NOMO-1 (cell line): ENCODE results near the gene APBA1.

Experiments
- DNase-seq, 2 experiments: peaks; one replicate each; lab custom pipeline; 2025; ENCODE audit not compliant: unreplicated experiment in 2 of 2; lab: John Stamatoyannopoulos, UW

Gene APBA1

DNA sequence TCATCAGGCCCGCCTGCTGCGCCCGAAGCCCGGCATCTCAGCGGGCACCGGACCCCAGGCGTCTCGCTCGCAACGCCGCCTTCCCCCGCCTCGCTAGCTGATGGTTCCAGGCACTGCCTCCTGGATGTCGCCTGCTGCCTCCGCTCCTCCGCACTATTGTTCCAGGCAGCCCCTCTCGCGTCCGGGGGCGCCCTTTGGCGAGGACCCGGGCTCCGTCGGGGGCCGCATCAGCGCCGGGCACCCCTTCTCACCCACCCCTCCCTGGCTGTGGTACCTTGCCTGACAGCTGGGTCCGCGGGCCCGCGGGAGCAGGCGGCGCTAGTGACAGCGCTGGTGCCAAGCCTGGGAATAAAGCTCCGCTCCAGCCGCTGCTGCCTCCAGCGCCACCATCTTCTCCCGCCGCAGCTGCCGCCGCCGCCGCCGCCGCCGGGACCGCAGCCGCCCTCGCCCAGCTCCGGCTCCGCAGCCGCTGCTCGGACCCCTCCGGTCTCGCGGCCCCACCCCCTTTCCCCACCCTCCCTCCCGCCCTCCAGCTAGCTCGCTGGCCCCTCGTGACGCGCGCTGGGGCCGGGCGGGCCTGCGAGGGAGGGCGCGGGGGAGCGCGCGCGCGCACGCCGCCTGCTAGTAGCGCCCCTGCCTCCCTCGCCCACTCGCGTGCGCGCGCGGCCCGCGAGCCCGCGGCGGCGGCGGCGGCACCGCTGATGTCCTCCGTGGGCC, at the start of gene APBA1:
Gene APBA1, minus strand, starts transcription at position 493 of the 717 bp plus-strand sequence.
- DNase-seq: peak in 1 of 2 experiments; percentile 0

- no peak for DNase-seq
These were observed 47.8 kb upstream of the APBA1 start for GRCh38 chr9:69719983-69720382.

- no peak for DNase-seq
These were observed 47.2 kb upstream of the APBA1 start for GRCh38 chr9:69719367-69719766.

- DNase-seq: no peak
These were observed 46.0 kb upstream of the APBA1 start for GRCh38 chr9:69718218-69718617.

GRCh38 chr9:69715825-69716224, 43.7 kb upstream of the APBA1 start:
- DNase-seq: no peak

DNA sequence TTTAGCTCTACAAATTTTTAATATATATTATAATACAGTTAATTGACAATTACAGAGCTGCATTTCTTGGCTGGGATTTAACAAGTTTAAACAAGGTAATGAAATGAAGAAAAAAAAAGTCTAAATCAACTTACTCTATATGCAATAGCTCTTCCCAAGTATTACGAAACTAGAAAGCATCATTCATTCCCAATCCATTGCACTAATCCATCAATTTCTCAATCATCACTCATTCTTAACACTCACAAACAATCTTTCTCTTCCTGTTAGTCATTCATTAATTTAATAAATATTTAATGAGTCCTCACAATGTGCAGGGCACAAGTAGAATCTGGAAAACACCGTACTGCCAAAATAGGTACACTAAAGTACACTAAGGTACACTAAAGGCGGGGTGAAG, 42.9 kb upstream of the APBA1 start:
- DNase-seq: no peak

- DNase-seq: no peak
These were observed 25.3 kb upstream of the APBA1 start for GRCh38 chr9:69697475-69697874.

DNA sequence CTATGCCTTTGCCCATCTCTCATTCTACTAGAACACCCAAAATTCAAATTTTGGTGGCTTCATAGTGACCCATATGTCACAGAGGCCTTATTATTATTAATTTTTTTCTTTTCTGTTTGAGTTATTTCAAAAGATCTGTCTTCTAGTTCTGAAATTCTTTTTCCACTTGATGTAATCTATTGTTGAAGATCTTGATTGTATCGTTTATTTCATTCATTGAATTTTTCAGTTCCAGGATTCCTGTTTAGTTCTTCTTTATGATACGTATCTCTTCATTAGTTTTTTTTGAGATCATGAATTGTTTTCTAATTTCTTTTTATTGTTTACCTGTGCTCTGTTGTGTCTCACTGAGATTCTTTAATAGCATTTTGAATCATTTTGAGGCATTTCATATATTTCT, 24.6 kb upstream of the APBA1 start:
- no peak for DNase-seq

- no peak for DNase-seq
These were observed 17.9 kb upstream of the APBA1 start for GRCh38 chr9:69689991-69690538.

DNA sequence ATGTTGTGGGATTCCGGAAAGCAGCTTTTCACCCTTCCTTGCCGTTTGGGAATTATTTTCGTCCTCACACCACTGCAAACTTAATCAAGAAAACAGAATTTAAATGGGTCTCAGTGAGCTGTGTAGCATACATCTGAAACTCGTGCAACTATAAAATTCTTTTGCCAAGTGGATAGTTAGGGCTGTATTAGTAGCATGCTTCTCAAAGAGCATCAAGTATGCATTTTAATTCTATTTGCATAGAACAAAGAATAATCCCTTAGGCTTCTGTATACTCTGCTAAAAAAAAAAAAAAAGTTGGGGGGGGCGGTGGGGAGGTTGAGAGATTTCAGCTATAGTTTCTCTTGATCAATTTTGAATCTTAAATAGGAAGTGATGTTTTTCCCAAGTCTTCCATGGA, 11.8 kb upstream of the APBA1 start:
- DNase-seq: no peak

- DNase-seq: no peak
These were observed 6.8 kb upstream of the APBA1 start for GRCh38 chr9:69678843-69679538.

- no peak for DNase-seq
These were observed 5.8 kb upstream of the APBA1 start for GRCh38 chr9:69677931-69678330.

DNA sequence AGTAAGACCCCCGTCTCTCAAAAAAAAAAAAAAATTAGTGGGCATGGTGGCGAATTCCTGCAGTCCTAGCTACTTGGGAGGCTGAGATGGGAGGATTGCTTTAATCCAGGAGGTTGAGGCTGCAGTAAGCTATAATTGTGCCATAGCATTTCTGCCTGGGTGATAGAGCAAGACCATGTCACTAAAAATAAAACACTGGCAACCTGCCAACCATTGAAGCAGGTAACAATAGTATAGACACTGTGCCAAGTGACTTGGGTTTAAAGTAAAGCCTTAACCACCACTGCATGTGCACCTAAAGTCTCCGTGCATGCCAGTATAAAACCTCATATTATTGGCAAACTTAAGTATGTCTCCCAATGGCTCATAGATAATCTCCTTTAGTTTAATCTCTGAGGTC, 3.4 kb upstream of the APBA1 start:
- no peak for DNase-seq

GRCh38 chr9:69674716-69675438, 2.7 kb upstream of the APBA1 start:
- no peak for DNase-seq

DNA sequence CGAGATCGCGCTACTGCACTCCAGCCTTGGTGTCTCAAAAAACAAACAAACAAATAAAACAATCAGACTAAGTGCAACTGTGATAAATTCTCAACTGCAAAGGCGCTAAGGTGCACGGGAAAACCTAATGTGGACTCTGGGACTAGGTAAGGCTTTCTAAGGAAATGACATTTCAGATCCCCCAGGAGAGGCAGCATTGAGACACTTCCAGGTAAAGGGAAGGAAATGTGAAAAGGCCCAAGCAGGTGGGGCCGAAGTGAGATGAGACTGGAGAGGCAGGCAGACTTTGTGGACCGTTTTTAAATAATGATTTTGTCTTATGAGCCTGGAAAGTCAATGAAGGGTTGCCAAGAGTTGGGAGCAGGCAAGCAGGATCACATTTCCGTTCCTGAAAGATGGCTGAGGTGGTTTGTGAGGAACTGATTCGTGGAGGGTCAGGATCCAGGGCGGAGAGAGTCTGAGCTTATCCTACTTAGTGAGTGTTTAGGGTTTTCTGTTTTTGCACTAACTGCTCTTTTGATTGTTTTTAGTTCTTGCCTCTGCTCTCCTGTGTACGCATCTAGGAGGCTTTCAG, 2.0 kb upstream of the APBA1 start:
- DNase-seq: no peak

- DNase-seq: no peak
These were observed 1.1 kb upstream of the APBA1 start for GRCh38 chr9:69673311-69673640.

GRCh38 chr9:69672596-69673310, 582 bp upstream of the APBA1 start:
- peak; percentile 34 to 51 for DNase-seq

- peak in 1 of 2 experiments; percentile 1 for DNase-seq
These were observed 776 bp downstream of the APBA1 start for GRCh38 chr9:69671311-69671878.

GRCh38 chr9:69667306-69667705, 4.9 kb downstream of the APBA1 start:
- DNase-seq: no peak

DNA sequence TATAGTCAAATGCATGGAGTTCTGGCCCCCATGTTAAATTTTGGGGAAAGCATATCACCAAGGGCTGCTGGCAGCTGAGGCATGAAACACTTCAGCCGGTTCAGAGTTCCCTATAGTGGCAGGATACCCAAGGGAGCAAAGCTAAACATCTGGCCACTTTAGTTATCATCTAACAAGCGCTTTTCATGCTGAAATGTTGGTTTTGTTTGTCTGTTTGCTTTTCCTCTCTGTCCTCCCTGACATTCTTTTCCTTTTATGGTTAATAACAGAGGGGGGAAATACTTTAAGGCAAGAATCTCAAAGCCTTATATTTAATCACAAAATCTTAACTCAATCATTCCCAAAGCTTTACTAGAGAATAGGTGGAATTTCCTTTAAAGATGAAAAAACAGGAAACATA, 11.9 kb downstream of the APBA1 start:
- DNase-seq: no peak
